ENCODE results near the gene CALHM4.
"Not testable (repeated sequence)": the region's sequence is repeated elsewhere in the genome, so short reads cannot be mapped to it uniquely, and the experiment has no call there.

Gene CALHM4

DNA sequence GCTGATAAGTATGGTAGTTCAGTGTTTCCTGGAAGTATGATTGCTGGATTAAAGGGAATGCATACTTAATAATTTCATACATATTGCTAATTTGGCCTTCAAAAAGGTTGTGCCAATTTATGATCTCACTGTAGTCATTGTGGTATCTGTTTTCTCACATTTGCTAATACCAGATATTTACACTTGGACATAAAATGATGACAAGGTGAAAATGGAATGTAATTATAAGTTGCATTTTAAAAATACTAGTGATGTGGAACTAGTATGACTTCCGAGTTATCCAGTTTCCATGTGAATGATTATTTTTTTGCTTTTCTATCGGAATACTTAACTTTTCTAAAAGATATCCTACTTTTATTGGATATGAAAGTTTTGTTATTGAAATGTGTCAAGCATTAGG is 33.2 kb downstream of the CALHM4 start:
- TF ChIP-seq, protein P1, sequence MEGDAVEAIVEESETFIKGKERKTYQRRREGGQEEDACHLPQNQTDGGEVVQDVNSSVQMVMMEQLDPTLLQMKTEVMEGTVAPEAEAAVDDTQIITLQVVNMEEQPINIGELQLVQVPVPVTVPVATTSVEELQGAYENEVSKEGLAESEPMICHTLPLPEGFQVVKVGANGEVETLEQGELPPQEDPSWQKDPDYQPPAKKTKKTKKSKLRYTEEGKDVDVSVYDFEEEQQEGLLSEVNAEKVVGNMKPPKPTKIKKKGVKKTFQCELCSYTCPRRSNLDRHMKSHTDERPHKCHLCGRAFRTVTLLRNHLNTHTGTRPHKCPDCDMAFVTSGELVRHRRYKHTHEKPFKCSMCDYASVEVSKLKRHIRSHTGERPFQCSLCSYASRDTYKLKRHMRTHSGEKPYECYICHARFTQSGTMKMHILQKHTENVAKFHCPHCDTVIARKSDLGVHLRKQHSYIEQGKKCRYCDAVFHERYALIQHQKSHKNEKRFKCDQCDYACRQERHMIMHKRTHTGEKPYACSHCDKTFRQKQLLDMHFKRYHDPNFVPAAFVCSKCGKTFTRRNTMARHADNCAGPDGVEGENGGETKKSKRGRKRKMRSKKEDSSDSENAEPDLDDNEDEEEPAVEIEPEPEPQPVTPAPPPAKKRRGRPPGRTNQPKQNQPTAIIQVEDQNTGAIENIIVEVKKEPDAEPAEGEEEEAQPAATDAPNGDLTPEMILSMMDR (conservative IDR thresholded peaks at IDR 0.05; ENCODE audit: low read depth, low read length) = no peak
- no peak overlapping the region for H3K4me3 ChIP-seq (ENCODE audit: low read length)
- DNase-seq (ENCODE audit: low read depth) = no peak

DNA sequence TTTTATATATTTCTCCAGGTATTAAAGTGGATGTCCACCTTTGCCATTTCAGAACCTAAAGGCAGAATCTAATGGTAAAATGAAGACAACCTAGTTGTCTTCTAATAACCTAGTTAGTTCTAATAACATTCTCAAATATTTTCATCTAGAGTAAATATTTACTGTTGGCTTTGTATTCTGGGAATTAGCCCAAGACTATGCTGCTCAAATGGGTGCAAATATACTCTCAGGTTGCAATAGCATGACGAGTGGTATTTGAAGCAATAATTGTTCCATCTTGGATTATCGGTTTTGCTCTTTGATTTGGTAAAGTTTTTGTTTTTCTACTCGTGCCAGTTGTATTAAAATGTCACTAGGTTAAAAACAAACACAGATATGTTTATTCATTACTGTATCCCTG is 41.7 kb downstream of the CALHM4 start:
- TF ChIP-seq, protein P1 (conservative IDR thresholded peaks at IDR 0.05; ENCODE audit: low read depth, low read length) = no peak
- H3K4me3 ChIP-seq (ENCODE audit: low read length) = no peak overlapping the region
- no peak for DNase-seq (ENCODE audit: low read depth)

DNA sequence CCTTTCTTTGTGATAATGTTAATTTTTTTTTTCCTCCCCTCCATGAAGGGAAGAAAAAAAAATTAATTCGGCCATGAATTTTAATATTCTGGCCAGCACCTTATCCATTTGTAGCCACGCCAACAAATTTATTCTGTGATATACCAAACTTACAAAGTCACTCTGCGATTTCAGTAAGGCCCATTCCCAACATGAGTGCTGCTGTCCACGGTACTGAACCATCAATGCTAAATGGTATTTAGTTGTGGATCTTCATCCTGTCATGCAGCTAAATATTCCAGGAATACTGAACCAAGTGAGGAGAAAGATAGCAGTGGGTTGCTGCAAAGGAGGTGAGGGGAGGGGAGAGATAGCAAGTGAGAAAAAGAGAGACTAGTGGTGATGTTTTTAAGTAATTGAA is 43.3 kb downstream of the CALHM4 start:
- no peak overlapping the region for H3K4me3 ChIP-seq (ENCODE audit: low read length)
- no peak for DNase-seq (ENCODE audit: low read depth)
- TF ChIP-seq, protein P1 (conservative IDR thresholded peaks at IDR 0.05; ENCODE audit: low read depth, low read length) = no peak

DNA sequence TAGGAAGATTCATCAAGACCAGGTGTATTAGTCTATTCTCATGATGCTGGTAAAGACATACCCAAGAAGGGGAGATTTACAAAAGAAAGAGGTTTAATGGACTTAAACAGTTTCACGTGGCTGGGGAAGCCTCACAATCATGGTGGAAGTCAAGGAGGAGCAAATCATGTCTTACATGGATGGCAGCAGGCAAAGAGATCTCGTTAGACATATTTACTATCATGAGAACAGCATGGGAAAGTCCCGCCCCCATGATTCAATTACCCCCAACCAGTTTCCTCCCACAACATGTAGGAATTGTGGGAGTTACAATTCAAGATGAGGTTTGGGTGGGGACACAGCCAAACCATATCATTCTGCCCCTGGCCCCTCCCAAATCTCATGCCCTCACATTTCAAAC is 50.4 kb downstream of the CALHM4 start:
- DNase-seq (ENCODE audit: low read depth); H3K4me3 ChIP-seq (ENCODE audit: low read length): not testable (repeated sequence)

DNA sequence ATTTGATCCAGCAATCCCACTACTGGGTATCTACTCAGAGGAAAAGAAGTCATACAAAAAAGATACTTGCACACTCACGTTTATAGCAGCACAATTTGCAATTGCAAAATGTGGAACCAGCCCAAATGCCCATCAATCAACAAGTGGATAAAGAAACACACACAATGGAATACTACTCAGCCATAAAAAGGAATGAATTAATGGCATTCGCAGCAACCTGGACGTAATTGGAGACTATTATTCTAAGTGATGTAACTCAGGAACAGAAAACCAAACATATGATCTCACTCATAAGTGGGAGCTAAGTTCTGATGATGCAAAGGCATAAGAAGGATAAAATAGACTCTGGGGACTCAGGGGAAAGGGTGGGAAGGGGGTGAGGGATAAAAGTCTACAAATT is 51.3 kb downstream of the CALHM4 start:
- not testable (repeated sequence) for DNase-seq (ENCODE audit: low read depth); H3K4me3 ChIP-seq (ENCODE audit: low read length)

DNA sequence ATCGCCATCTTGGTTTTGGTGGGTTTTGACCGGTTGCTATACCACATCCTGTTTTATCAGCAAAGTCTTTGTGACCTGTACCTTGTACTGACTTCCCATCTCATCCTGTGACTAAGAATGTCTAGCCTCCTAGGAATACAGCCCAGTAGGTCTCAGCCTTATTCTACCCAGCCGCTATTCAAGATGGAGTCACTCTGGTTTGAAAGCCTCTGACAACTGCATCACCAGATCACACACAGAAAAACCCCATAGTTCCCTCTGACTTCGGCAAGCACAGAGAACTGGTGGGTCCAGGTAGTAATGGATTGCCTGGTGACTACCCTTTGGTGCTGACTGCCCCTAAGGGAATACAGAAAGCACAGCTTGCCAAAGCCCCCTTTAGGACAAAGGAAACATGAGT is 52.4 kb downstream of the CALHM4 start:
- DNase-seq (ENCODE audit: low read depth) = no peak
- TF ChIP-seq, protein P1 (conservative IDR thresholded peaks at IDR 0.05; ENCODE audit: low read depth, low read length) = no peak
- no peak overlapping the region for H3K4me3 ChIP-seq (ENCODE audit: low read length)

Data from retinal pigment epithelial cell (primary cell).